Measurements from ENCODE around the gene PLOD2. TPM values are rescaled to one million over a fixed set of nuclear protein-coding genes. Genes with fewer than 3 reads are reported as not detected.

PLOD2 gene
- total RNA-seq, 1 experiment from 2014 or later: 19.3 TPM

GRCh38 chr3:146037697-146038096, 123.3 kb downstream of the PLOD2 start:
- no peak overlapping the region for H4K8ac ChIP-seq (replicated peaks; ENCODE audit: insufficient read length, low read depth, low read length)
- no peaks in the 10 kb centered on the region for H4K20me1 ChIP-seq (ENCODE audit: control insufficient read depth, insufficient read depth, insufficient read length)
- no peak overlapping the region for H3K56ac ChIP-seq (ENCODE audit: insufficient read length, low read depth, low read length)
- H3K27ac ChIP-seq (ENCODE audit: insufficient read length, low read depth, low read length): no peak overlapping the region
- H3K36me3 Mint-ChIP-seq (ENCODE audit: insufficient read depth in 1 of 3, low read depth in 3 of 3): no peaks in the 10 kb centered on the region
- TF ChIP-seq CTCF (conservative IDR thresholded peaks at IDR 0.05): no peak
- H2BK5ac ChIP-seq (ENCODE audit: insufficient read length, low read length): no peak overlapping the region
- H3T11ph ChIP-seq (ENCODE audit: low read length): no peak overlapping the region
- no peak overlapping the region for H3K4ac ChIP-seq (ENCODE audit: low read depth, low read length)
- no peaks in the 10 kb centered on the region for H3K23me2 ChIP-seq (ENCODE audit: insufficient read length, low read depth, low read length, poor library complexity, severe bottlenecking)
- H2BK120ac ChIP-seq (ENCODE audit: low read depth, low read length, poor library complexity, severe bottlenecking): no peak overlapping the region
- H2BK12ac ChIP-seq (ENCODE audit: insufficient read length, low read depth, low read length): no peak overlapping the region
- H3K27me3 ChIP-seq (ENCODE audit: insufficient read depth, low read length): no peaks in the 10 kb centered on the region
- no peaks in the 10 kb centered on the region; the same call in 1 of the 2 replicates for H3K4me1 ChIP-seq (ENCODE audit: insufficient read depth, low read length)
- no peaks in the 10 kb centered on the region for H3K79me1 ChIP-seq (ENCODE audit: insufficient read depth, low read depth, low read length, poor library complexity, severe bottlenecking)
- no peaks in the 10 kb centered on the region for H3K9me3 ChIP-seq (ENCODE audit: control insufficient read depth, low read depth, low read length)
- H3K23ac ChIP-seq (ENCODE audit: insufficient read length, low read depth, low read length): no peak overlapping the region
- H4K5ac ChIP-seq (ENCODE audit: insufficient read length, low read depth, low read length): no peak overlapping the region
- H3K79me2 ChIP-seq (ENCODE audit: insufficient read depth, low read length): no peaks in the 10 kb centered on the region
- peaks cover 1 to 4% of the 10 kb centered on the region in 2 experiments for H3K4me1 Mint-ChIP-seq
- no peak overlapping the region for H3K9ac ChIP-seq (ENCODE audit: extremely low read depth, insufficient read length, low read length)
- no peaks in the 10 kb centered on the region for H3K9me3 Mint-ChIP-seq
- no peak for DNase-seq
- H3K14ac ChIP-seq (ENCODE audit: insufficient read depth, low read length): no peak overlapping the region
- H3K4me2 ChIP-seq (ENCODE audit: insufficient read depth, insufficient read length, low read length): no peak overlapping the region
- H4K91ac ChIP-seq (ENCODE audit: insufficient read length, low read depth, low read length): no peak overlapping the region
- no peak overlapping the region for H3K4me3 Mint-ChIP-seq
- H2AFZ ChIP-seq (ENCODE audit: low read length): no peak overlapping the region
- WGBS (ENCODE audit: extremely low coverage, insufficient read length, low lambda C conversion rate): no CpG with 5 or more reads among the region's 5 CpGs
- no peaks in the 10 kb centered on the region for H3K27me3 Mint-ChIP-seq (ENCODE audit: low read depth)
- no peak overlapping the region for H3K27ac Mint-ChIP-seq
- H2BK20ac ChIP-seq (ENCODE audit: low read depth, low read length, poor library complexity, severe bottlenecking): no peak overlapping the region
- H3K18ac ChIP-seq (ENCODE audit: insufficient read length, low read depth, low read length): no peak overlapping the region
- H2BK15ac ChIP-seq (ENCODE audit: low read depth, low read length): no peak overlapping the region
- H2AK5ac ChIP-seq (ENCODE audit: insufficient read length, low read length): no peak overlapping the region

Data from H9 (cell line).